Activated CD4-positive, CD25-positive, alpha-beta regulatory T cell treated with anti-CD3 and anti-CD28 coated beads, Interleukin-2, amount 50 U/mL, for 72 hours (primary cell): Measurements from ENCODE around the gene ARHGAP26.

ENCODE experiments used
- DNase-seq: peaks from one replicate; pipeline ENCODE4 v3.0.0; 2021

ARHGAP26 gene

DNA sequence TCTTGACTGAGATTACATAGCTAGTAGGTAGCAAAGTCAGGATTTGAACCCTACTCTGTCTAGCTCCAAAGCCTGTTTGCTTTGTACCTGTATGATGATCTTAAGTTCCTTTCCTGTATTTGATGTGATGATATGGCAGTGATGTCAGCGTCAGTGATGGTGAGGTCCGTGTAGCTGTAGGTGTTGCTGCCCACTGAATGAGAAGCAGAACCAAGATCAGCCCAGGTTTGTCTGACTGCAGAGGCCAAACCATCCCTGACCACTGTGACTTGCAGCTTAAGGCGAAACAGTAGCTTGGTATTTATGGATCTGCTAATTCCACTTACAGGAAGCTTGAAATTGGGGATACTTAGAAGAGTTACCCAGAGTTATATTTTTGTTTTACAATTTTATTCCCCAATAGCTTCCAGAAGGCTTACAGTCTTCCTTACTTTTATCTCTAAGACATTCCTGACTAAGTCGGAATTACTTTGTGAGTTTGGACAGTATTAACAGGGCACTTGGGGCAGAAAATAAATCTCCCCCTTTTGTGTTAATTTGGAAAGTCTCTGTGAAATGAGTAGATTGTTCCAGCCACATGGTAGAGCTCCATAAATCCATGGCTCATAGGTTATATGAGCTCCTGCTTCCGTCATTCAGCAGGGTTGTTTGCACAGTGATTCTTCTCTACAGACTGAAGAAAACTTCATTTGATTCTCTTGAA, 359.9 kb downstream of the ARHGAP26 start:
- no peak for DNase-seq

DNA sequence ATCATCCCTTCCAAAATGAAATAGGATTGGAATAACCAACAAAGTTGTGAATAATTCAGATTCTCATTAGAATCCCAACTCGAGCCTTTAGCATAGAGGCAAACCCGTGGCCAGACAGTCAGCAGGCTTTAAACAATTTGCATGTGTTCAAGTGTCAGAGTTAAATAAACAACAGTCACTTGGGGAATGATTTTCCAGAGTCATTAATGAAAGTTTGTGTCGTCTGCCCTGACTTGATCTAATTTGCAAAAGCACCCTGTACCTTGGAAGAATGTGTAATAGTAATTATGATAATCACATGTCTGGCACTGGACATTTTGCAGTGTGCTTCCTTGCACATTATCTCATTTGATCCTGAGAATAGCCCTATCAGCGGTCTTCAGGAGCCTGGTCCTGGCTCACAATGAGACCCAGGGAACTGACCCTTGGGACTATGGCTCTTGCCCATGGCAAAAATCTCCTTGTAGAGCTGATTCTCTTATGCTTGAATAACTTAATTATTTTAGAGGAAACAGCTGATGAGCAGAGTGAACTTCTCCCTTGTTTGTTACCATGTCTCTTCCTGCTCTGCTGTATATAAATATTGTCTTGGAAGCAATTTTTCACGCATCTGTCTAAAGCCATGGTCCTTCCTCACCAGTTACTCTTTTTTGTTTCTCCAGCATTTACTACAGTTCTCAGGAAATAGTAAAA, 360.6 kb downstream of the ARHGAP26 start:
- DNase-seq = no peak

DNA sequence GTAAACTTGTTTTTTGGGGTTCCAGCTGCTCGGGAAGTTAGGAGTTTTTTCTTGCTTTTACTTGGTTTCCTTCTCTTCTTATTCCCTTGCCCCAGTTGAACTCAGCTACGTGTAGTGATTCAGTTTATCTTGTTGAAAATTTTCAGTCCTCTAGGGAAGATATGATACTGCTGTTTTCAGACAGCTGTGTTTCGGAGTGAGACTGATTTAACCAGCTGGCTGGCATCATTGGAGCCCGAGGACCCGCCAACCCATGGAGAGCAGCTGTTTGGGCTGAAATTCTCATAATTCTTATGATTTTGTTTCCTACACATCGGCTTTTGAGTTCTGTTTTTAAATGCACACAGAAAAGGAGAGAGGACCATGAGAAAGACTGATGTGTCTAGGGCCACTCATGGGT, 361.8 kb downstream of the ARHGAP26 start:
- DNase-seq = no peak

- DNase-seq = no peak
Observed at GRCh38 chr5:143132739-143133138, 362.6 kb downstream of the ARHGAP26 start.

- no peak for DNase-seq
Observed at GRCh38 chr5:143133721-143134120, 363.5 kb downstream of the ARHGAP26 start.

- DNase-seq = no peak
Observed at GRCh38 chr5:143134269-143134668, 364.1 kb downstream of the ARHGAP26 start.

GRCh38 chr5:143134900-143135299, 364.7 kb downstream of the ARHGAP26 start:
- no peak for DNase-seq

DNA sequence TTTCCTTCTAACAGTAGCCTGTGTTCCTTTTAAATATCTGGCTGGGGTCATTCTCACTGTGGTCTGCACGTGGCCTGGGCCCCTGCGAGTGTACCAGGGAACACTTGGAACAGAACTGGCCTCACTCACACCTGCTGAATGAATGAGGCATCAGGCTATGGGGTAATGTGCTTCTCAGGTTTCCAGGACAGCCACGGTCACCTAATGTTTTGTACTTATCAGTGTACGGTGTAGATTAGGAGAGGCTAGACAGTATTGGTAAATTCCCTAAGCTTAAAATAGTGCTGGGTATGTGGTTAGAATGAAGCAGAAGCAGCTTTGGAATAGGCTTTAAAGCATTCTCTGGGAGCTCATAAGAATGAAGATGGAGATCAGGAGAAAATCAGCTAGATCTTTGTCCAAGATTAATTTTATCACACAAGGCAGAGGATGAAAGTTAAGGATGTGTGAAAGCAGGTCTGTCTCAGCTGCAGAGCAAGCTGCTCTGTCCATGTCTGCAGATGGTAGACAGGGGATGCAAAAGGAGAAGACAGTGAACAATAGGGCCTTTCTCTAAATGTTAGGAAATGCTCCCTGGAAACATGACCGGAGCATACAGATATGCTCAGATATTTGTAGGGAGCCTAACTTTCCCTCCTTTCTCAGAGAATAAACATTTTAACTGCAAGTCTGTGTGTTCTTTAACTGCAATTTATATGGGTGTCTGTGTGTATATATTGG, 365.8 kb downstream of the ARHGAP26 start:
- DNase-seq = no peak

DNA sequence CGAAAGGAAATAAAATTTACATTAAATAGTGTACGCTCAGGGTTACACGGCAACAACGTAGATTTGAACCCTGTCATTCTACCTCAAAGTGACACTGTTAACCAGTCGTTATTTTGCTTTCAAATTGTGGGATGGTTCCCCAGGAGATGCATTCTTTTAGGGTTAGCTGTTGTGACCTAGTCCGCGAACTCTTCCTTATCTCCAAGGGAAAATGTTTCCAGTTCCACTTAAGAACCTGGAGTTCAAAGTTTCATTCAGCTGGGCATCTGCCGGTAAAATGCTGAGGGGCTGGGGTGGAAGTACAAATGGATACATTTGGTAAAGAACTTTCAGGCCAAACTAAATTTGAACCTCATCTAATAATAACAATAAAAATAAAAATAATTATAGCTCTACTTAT, 368.7 kb downstream of the ARHGAP26 start:
- no peak for DNase-seq

GRCh38 chr5:143139585-143139984, 369.4 kb downstream of the ARHGAP26 start:
- no peak for DNase-seq

- DNase-seq = no peak
Observed at GRCh38 chr5:143140492-143141203, 370.5 kb downstream of the ARHGAP26 start.

DNA sequence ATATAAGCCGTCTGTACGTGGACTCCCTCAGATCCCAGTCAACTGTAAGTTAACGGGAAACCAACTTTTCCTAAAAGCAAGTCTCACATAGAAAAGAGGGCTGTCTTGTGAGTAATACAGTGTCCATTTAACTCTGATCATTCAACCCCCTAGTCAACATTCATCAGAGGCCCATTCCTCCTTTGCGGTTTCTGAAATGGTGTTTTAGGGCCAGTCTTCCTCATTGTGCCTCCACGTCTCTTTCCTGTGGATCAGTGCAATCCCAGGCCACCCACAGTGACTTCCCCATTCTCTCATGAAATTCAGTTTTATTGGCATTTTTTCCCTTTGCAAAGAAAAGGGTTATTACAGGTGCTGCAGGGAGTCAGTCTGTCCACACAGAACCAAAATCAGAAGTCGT, 371.5 kb downstream of the ARHGAP26 start:
- no peak for DNase-seq

DNA sequence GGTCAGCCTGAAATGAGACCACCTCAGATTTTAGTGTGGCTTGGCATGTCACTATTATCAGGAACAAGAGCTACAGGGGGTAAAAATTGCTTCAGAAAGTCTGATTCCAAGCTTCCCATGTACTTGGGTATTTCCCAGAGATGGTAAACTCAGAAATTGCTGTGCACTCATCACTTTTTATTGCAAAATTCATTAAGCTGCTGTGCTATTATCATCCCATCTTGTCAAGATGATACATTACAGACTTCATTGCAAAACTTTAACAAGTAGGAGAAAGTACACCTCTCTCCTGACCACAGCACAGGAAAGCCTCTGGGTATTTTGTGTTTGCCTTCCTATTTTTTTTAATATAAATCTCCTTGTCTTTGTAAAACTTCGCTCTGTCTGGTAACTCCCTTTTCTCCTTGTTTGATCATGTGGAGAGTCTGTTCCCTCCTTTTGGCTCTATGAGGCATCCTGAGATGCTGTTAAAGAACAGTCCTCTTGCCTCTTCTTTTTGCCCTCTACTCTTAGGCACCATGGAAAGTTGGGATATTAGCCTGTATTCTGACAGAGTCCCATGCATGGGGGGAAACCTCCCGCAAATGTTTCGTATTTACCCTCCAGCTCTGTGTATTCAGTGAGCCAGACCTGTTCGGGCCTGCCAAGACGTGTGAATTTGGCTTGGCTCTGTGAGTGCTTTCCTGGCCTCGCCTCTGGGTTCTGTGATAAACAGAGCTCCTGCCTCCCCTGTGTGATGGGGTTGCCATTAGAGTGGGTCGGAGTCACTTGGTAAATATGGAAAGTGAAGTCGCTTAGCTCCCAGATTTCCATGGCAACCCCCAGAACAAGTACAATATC, 372.6 kb downstream of the ARHGAP26 start:
- no peak for DNase-seq

DNA sequence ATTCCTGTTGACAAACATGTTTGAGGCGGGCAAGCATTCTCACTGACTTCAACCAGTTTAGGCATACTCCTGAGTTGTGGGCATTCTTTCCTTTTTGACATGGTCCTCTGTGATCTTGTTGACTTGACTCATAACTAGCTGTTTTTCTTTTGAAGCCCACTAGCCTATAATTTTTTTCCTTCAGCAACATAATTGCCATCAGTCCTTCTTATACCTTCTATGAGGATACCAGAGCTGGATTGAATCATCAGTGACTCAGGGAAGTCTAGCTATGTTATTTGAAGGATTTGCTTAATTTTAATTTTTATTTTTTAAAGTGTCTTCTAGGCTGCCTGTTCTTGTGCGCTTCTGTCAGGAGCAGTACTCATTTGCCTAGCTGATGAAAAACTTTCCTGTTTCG, 373.8 kb downstream of the ARHGAP26 start:
- no peak for DNase-seq

DNA sequence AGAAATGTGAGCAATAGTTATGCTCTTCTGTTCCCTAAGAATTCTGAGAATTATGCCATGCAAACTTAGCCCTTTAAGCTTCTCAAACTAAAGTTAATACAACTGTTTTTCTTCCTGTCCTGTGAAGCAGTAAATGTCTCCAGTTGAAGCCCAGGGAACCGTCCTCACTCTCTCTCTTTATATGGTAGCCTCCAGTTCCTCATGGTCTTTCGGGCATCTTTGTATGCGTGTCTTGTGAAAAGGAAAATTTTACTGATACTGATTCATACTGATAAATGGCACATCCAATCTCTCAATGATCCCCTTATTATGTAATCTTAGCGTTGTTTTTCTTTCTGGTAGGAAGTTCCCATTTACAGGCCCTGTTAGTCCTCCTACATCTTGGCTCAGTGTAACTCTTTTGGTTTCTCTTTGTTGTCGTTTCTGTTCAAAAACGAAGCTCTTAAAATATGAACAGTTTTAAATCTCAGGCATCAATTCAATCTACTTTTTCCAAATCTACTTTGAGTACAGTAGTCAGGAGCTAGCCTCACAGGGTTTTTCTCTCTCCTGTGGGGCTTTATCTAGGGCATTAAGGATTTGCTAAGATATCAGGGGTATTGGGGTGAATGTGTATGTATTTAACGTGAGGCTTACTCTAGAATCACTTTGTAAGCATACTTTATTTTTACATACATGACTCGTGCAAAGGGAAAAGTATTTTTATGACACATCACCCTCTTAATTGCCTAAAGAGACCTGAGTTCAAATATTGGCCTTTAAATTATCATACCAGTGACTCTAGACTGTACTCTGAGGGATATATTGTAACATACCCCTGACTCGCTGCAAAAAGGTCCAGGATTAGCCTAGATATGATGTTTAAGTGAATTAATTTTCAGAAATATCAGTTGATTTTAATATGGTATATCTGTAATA, 375.3 kb downstream of the ARHGAP26 start:
- no peak for DNase-seq

GRCh38 chr5:143146161-143146560, 376.0 kb downstream of the ARHGAP26 start:
- DNase-seq = no peak

DNA sequence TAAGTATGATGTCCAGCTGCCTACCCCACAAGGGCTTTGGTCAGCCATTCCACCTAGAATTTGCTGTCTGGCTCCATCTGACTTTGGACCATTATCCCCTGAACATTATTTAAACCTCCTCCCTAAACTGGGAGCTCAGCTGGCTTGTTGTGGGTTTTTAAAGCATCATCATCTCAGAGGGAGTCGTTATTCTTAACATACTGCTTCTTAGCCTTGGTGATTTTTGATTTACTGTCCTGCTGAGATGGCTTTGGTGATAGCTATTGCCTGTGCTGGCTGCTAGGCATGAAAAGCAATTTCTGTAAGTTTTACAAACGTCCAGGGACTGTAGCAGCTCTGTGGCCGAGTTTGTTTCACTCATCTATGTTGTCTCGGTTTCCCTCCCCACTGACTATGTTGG, 377.2 kb downstream of the ARHGAP26 start:
- DNase-seq = no peak

- no peak for DNase-seq
Observed at GRCh38 chr5:143147902-143148301, 377.7 kb downstream of the ARHGAP26 start.

- DNase-seq = no peak
Observed at GRCh38 chr5:143148771-143149170, 378.6 kb downstream of the ARHGAP26 start.

DNA sequence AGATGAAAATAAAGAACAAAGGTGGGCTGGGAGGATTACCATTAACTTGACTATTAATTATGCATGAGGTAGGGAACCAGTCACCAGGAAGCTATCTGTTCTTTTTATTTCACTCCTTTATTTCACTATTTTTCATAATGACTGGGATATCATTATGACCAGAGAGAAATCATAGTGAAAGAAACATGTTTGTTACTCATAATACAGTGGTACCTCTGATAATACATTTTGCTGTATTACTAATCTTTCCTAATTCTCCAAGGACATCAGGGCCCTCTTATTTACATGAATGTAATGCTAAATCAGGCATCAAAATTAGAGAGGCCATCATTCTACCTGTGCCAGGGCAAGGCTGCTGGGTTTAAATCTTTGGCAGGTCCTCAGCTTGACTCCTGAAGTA, 379.6 kb downstream of the ARHGAP26 start:
- no peak for DNase-seq

GRCh38 chr5:143151056-143151700, 381.0 kb downstream of the ARHGAP26 start:
- no peak for DNase-seq
